Adrenal gland (tissue), 5 donors: ENCODE measurements around the gene UXT.

Experiments used
- CTCF ChIP-seq, 6 experiments: fragments of 450-650 bp in 4 of 6; fragments of 200-600 bp in 2 of 6; sonication (generic) in 1 of 6; IDR thresholded peaks; 1 replicate in 5 of 6; 2 replicates in 1 of 6; pipeline versions ENCODE4 v1.5.1 to v1.8.0; 2016 to 2021; ENCODE audit warnings: antibody characterized with exemption in 6 of 6, mild to moderate bottlenecking in 2 of 6, moderate library complexity in 1 of 6
- POLR2A ChIP-seq, 2 donors: fragments of 450-650 bp; IDR thresholded peaks; one replicate each; pipeline ENCODE4 v1.6.1; 2017; ENCODE audit warnings: antibody characterized with exemption in 2 of 2, mild to moderate bottlenecking in 2 of 2, moderate library complexity in 1 of 2
- donor health status: DM: no; HTN: no; CAD: no.

DNA sequence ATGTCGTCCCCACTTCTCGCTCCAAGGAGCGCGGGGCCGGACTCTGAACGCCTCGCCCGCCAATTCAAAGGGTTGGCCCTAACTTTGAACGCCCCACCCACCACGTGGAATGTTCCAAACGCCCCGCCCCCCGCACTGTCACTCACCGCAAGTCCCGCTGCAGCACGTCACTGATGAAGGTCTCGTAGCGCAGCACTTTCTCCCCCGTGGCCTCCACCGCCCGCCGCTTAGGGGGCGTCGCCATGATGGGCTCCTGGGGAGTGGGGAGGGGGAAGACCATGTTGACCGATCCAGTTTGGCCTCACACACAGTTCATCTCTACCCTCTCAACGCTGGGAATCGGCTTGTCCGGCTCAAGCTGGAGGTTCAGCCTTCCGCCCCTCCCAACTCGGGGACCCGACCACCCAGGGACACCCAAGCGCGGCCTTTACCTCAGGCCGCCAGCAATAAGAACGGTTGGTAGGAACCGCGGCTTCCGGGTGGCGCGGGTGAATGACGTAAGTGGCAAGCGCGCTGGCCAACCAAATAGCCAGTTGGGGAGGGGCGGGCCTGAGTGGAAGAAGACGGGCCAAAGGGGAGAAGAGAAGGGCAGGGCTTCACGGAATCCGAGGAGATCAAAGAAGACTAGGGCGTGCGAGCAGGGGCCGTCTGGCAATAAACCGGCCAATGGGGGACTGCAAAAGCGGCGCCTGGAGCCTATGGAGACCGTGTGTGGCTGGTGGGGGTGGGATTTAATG lies at the start of gene UXT:
- TF ChIP-seq CTCF (IDR thresholded peaks at IDR 0.05) (no peak), POLR2A (IDR thresholded peaks at IDR 0.05) (peak; percentile 55 to 82)
